ENCODE measurements around the gene METTL18. TPM values are rescaled to one million over a fixed set of nuclear protein-coding genes. Genes with fewer than 3 reads are reported as not detected.
"Not testable (repeated sequence)": the region's sequence is repeated elsewhere in the genome, so short reads cannot be mapped to it uniquely, and the experiment has no call there.

Gene METTL18
- 5.9 and 7.3 TPM in 2 replicates for total RNA-seq

DNA sequence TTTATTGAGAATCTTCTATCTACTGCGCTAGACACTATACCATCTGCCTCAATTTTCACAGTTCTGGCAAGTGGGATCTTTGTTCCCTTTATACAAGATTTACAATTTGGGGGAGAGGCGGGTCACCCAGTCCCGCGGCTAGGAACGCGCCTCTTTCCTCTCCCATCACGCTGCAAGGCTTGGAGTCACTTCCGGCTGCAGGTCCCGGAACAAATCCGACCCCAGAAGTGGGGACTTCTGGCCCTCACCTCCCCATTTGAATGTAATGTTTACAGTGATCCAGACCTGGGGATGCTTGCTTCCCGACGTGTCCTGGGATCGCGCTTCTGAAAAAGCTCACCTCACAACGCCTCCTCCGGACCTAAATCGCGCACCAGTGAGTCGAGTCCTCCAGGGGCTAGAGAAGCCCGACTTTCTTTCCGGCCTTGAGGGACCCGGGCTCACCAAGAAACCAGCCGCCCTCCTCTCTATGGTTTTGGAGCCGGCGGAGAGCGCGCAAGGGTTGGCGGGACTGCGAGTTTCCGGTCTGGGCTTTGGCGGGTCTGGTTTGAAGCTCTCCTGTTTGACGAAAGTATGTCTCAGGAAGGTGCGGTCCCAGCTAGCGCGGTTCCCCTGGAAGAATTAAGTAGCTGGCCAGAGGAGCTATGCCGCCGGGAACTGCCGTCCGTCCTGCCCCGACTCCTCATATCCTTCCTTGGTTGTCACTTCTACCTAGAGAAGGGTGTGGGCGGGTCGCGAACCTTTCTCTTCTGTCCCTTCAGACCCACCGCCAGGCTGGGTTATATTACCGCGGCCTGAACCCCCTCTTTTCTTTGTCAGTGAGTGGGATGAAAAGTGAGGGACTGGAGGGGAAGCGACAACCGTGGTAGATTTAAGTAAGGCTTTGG lies at the start of gene METTL18:
Gene METTL18 (minus strand): TSS at position 378 of the 887 bp plus-strand sequence. CDS start 1,212 bp downstream, outside the sequence.
- DNase-seq (ENCODE audit: low read depth) = peak; percentile 90

DNA sequence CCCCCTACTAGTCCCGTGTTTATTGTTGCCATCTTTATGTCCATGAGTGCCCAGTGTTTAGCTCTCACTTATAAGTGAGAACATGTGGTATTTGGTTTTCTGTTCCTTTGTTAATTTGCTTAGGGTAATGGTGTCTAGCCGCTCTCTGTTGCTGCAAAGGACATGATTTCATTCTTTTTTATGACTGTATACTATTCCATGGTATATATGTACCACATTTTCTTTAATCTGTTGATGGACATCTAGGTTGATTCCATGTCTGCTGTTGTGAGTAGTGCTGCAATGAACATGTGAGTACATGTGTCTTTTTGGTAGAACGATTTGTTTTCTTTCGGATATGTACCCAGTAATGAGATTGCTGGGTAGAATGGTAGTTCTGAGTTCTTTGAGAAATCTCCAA lies 44.2 kb upstream of the METTL18 start:
- no peak for DNase-seq (ENCODE audit: low read depth)

DNA sequence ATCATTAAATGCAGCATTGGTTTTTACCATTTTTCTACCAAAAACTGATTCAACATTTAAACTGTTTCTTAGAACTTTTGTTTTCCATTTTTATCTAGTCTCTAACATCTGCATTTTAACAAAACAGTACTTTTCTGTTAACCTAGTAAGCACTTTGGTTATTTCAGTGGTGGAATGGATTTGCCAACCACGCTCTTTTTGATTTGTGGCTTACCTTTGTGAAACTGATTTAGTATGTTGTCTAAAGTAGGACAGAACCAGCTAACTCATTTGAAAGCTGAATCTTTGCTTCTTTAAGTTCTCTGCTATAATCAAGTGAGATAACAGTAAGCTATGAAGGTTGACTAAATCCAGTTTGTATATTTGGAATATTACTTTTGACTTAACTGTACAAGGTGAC lies 41.5 kb upstream of the METTL18 start:
- DNase-seq (ENCODE audit: low read depth) = no peak

DNA sequence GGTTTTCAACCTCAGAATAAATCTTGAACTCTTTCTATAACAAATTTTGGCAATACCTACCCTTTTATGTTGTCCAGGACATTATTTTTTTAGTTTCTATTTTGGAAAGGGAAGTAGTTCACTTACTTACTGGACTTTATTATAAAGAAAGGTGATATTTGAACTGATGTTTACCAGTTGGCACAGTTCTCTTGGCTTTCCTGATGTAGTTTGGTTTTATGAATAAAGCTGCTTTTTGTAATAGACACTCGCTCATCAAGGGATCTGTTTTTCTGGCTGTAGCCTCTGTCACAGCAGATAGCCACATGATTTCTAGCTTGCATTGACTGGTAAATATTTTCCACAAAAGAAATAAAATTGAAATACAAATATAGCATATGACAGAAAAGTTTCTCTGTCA lies 40.9 kb upstream of the METTL18 start:
- no peak for DNase-seq (ENCODE audit: low read depth)

DNA sequence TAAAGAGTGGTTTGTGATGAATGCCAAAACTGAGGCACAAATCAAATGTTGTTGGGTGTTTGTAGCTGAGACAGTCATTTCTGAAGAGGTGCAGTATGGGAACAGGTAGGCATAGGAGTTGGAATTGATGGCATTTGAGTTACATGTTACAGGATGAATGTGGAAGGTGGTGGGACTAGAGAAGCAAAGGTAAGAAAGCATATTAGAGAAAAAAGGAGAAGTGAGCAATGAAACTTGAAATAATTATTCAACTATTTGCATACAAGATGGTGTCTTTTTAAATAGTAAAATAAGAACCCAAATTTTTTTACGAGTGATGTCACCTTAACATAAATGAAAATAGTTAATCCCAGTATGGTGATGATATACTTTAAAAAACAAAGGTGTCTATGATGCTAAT lies 40.2 kb upstream of the METTL18 start:
- no peak for DNase-seq (ENCODE audit: low read depth)

DNA sequence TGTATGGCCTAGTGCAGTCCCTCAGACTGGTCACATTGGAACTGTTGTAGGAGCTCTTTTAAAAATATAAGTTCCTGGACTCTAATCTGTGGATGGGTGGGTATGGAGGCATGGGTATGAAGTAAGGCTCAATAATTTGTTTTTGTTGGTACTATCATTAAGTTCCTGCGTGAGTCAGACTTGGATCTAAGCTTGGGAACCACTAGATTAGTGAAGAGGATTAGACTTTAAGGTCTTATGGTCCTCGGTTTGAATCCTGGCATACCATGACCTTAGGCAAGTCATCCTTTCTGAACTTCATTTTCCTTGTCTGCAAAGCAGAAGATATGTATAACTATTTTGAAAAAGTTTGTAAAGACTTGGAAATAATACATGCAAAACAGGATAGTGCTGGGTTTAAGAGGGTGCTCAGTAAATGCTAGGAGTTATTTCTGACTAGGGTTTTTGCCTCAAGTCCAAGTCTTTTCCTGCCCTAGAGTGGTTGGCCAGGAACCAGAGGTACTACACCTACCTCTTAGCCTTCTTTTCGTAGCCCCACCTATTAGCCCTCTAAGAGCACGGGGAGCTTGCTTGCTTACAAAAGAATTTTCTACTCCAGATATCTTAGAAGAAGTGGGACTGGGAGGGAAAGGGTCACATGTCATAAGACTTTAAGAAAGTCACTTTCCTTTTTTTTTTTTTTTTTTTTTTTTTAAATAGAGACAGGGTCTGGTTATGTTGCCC lies 38.6 kb upstream of the METTL18 start:
- no peak for DNase-seq (ENCODE audit: low read depth)

DNA sequence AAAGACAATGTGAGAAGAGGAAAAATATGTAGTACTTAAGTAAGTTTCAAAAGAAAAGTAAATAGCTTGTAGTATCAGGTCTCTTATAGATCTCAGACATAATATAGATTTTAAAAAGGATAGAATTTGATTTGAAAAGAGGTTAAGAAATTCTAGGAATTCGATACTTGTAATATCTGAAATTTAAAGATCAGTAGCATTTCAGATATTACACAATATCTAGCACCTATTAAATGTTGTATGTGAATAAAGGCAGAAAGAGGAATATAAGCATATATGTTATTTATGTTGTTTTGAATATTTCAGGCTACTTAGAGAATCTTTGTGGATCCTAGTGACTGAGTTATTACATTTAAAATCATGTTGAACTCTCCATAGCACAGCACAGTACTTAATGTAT lies 35.0 kb upstream of the METTL18 start:
- no peak for DNase-seq (ENCODE audit: low read depth)

DNA sequence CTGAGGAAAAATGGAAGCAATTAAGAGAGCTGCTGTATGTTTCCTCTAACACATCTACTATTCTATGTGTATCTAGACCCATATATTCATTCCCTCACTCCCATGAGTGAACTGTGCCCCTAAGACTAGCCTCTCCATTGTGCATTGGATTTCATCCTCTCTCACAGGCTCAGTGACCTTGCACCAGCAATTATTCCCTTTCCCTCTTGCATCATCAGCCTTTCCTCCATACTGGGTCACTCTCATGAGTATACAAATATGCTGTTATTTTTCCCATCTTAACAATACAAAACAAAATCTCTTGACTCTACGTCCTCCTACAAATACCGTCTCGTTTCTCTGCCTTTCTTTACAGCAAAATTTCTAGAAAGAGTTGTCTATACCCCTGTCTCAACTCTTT lies 29.4 kb upstream of the METTL18 start:
- DNase-seq (ENCODE audit: low read depth) = no peak

DNA sequence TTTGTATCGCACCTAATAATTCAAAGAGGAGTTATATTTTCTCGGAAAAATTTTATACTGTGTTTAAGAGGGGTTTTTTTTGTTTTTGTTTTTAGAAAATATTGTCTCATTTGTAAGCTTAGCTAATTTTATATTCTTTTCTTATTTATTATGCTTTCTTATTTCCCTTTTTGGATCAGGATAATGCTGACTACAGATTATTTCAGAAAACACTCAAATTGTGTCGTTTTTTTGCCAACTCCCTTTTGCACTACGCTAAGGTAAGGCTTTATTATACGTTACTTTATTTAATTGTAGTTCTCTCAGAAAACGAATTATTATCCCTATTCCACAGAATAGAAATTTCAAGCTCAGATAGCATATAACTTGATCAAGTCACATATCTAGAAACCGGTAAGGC lies 26.8 kb upstream of the METTL18 start:
- DNase-seq (ENCODE audit: low read depth) = no peak

DNA sequence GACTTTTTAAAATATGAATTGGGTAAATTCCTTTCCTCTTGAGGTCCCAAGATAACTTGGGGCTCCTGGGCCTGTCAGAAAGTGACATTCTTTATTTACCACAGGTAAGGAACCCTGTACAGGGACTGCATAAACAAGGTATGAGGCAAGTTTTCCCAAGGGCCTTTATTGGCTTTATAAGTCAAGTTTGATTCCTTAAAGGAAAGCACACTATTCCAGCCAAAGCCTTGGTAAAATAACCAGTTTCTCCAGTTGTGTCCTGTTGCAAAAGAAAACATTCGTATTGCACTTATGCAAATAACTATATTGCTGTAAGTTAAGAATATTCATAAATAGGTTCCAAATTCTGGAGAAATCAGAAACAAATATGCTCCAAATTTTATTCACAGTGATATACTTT lies 21.9 kb upstream of the METTL18 start:
- no peak for DNase-seq (ENCODE audit: low read depth)

DNA sequence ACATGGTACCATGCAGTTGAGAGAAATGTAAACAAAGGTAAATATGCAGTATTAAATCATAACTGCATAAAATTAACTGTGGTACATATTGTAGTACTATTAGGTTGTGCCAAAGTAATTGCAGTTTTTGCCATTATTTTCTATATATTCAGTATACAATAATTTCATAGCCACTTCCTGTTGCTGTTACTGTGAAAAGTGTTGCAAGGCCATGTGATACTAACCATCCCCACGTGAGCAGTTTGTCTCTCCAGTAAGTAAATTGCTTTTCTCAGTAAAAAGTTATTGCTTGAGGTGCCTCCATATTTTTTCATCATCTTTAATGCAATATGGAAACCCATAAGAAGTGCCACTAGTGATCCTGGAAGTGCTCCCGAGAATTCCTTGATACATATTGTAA lies 19.6 kb upstream of the METTL18 start:
- DNase-seq (ENCODE audit: low read depth) = no peak

DNA sequence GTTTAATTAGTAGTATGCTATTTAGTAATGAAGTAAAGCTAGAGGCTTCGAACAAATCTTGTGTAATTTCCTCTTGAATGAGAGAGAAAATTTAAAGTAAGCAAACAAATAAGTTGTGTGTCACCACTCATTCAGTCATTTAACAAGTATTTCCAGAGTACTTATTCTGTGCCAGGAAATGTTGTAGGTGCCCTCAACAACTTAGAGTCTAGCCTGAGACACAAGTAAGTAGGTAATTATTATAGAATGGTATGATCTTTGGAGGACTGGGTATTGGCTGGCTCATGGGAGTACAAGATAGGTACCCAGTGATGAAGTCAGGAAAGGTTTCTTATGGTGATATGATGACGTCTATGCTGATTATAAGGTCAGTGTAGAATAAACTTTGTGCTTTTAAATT lies 17.4 kb upstream of the METTL18 start:
- DNase-seq (ENCODE audit: low read depth) = no peak

DNA sequence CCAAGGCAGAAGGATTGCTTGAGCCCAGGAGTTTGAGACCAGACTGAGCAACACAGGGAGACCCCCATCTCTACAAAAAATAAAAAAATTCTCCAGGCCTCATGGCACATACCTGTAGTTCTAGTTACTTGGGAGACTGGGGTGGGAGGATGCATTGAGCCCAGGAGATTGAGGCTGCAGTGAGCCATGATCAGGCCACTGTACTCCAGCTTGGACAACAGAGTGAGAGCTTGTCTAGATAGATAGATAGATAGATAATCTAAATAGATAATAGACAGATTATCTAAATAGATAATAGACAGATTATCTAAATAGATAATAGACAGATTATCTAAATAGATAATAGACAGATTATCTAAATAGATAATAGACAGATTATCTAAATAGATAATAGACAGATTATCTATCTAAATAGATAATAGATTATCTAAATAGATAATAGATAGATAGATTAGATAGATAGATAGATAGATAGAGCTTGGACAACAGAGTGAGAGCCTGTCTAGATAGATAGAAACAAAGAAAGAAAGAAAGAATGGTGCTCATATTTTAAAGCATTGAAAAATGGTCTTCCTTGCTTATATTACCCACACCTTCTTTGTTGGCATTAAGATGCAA lies 16.8 kb upstream of the METTL18 start:
- DNase-seq (ENCODE audit: low read depth) = not testable (repeated sequence)

DNA sequence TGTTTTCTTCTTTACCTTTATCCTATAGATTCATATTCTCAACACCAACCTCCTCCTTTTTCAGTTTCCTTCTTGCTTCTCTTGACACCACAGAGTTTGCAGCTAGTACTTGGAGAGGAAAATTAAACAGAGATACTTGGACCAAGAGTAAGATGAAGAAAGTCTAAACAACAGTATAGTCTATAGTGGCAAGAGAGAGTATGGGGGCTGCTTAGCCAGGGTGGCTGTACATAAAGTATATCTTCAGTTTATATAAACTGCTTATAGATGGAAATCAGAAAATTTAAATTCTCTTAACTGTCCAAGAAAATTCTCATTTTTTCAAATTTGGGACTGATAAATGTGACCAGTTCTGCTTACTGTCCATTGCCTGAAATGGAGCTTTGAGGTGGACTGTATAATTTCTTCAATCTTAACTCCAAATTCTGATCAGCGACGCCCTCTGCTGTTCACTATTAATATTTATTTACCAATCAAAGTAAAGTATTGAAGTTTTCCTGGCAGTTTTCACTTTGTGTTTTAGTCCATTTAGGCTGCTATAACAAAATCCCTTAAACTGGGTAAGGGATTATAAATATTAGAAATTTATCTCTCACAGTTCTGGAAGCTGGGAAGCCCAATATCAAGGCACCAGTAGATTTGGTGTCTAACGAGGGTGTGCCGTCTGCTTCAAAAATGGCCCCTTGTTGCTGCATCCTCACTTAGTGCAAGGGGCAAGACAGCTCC lies 14.8 kb upstream of the METTL18 start:
- peak; percentile 42 for DNase-seq (ENCODE audit: low read depth)

DNA sequence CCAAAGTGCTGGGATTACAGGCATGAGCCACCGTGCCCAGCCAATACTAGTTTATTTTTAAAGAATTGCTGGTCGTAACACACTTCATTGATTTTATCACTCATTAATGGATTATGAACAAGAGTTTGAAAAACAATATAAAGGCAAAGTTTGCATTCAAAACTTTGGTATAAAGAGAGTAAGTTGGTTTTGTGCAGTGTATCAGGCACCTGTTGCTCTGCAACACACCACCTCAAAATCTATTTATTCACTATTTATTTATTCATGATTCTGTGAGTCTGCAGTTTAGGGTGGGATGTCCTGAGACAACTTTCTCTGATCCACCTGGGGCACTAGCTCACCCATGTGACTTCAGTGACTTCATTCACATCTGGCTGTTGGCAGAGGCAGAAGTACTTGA lies 10.2 kb upstream of the METTL18 start:
- DNase-seq (ENCODE audit: low read depth) = no peak

DNA sequence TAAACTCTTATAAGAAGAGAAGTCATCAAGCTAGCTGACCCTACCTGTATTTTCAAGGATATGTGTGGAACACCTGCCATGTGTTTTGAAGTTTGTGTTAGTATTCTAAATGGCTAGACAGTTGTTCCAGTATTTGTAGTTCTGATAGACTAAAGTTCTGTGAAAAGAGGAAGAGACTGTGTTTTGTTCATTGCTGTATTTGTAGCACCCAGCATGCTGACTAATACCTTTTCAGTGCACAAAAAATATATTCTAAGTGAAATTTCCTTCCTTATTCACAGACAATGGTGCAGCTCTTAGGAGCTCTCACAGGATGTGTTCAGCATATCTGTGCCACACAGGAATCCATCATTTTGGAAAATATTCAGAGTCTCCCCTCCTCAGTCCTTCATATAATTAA lies 8.2 kb upstream of the METTL18 start:
- no peak for DNase-seq (ENCODE audit: low read depth)

DNA sequence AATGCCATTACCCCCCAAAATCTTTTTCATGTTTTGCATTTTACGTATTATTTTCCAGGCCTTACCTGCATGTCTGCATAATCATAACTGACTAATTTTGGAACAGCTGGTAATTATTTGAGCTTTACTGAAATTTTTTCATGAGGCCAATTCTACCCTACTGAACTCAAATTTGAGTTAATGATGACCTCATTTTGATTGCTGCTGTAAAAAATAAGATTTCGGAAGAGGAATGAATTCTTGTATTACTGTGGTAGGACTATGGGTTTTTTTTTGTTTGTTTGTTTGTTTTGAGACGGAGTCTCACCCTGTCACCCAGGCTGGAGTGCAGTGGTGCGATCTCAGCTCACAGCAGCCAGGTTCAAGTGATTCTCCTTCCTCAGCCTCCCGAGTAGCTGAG lies 2.6 kb upstream of the METTL18 start:
- DNase-seq (ENCODE audit: low read depth) = no peak

DNA sequence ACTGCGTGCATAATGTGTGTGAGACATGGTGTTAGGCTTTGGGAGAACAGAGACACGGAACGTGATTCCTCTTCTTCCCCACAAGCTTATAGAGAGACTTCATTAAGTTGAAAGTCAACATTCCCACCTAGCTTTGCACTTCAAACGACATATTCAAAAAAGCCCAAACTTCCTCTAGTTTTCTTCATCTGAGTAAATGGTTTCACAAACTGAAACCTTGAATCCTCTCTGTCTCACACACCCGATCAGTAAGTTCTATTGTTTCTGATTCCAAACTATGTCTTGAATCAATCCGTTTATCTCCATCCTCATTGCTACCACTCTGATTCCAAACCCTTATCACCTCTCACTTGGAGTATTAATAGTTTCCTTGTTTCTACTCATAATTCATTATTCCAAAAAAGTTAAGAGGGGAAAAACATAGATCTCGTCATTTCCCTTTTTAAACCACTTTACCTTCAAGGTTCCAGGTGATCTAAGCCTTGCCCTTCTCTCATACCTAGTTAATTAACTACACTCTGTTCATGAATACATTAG lies 1.6 kb upstream of the METTL18 start:
- DNase-seq (ENCODE audit: low read depth) = no peak

DNA sequence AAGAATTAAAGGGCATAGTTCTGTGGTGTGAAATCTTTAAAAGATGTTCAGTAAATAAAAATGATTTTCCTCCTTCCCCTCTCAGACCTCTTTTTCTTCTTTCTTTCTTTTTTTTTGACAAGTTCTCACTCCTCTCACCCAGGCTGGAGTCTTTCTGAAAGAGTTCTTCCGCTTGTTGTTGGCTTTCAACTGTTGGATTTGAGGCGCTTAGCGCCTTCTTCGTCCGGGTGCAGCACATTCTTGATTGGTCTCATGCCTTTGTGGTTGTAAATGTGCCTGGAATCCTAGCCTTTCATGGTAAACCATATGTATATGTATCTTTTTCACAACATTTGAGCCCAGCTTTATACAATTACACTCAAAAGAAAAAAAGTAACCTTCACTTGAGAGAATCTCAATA lies 980 bp upstream of the METTL18 start:
- DNase-seq (ENCODE audit: low read depth) = no peak

DNA sequence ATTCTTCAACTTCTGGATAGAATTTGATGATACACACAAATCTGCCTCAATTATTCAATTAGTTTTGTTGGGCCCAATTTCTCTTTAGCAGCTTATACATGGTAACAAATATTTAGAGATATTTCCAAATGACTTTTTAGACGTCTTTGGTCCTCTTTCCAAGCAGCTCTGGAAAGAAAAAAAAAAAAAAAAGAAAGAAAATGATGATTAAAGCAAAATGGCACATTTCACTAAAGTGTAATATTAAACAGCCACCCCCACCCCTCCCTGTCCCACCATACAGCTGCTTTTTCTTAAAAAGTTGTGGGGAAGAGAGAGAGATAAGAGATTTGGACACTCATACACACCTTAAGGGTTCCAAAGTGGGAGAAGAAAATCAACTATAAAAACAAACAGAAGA lies 977 bp downstream of the METTL18 start:
- DNase-seq (ENCODE audit: low read depth) = no peak

DNA sequence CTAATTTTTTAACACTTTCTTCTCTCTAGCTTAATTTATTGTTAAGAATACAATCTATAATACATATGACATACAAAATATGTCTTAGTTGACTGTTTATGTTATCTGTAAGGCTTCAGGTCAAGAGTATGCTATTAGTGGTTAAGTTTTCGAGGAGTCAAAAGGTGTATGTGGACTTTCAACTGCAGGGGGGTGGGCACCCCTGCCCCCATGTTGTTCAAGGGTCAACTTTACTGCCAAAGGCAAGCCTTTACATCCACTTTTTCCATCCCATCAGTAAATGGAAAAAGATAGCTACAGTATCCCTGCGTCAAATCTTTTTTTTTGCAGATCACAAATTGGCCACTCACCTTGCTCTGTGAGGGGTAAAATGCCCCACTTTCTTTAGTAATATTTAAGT lies 6.3 kb downstream of the METTL18 start:
- no peak for DNase-seq (ENCODE audit: low read depth)

DNA sequence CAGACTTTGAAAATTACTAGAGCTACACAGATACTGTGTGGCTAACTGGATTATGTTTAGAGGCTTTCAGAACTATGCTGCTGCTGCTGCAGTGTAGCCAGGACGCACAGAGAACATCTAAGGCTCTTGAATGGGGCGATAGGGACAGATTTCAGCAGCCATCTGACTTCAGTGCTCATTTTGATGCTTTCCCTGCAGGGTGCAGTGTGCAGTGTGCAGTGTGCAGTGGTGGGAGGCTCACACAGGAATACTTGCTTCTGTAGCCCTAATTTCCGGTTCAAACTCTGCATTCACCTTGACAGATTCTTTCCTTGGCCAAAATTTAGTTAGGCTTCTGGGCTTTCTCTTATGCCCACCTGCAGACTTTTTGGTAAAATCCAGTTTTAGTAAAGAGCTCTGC lies 7.7 kb downstream of the METTL18 start:
- no peak for DNase-seq (ENCODE audit: low read depth)

All from renal cortical epithelial cell (primary cell).